COR-L47 (cell line): ENCODE measurements around the gene SERINC3.

Experiments
- DNase-seq: peaks from one replicate; lab custom pipeline; 2025; lab: John Stamatoyannopoulos, UW

The SERINC3 gene

GRCh38 chr20:44464514-44464913, 57.4 kb downstream of the SERINC3 start:
- DNase-seq = no peak

- no peak for DNase-seq
These were observed 58.4 kb downstream of the SERINC3 start for GRCh38 chr20:44463466-44463865.

DNA sequence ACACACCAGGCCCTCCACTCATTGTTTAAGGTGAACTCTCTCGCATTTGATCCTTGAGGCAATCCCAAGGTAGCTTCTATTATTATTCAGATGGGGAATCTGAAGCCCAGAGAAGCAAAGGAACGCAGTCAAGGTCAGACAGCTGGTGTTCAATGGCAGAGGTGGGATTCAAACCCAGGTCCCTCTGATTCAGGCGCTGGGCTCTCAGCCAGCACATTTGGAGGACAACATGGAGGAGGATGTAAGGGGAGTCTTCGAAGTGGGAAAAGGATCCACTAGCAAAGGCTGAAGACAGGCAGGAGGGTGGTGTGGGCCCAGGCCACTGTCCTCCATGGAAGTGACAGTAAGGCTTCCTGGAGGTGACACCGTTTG, 60.1 kb downstream of the SERINC3 start:
- DNase-seq = no peak

DNA sequence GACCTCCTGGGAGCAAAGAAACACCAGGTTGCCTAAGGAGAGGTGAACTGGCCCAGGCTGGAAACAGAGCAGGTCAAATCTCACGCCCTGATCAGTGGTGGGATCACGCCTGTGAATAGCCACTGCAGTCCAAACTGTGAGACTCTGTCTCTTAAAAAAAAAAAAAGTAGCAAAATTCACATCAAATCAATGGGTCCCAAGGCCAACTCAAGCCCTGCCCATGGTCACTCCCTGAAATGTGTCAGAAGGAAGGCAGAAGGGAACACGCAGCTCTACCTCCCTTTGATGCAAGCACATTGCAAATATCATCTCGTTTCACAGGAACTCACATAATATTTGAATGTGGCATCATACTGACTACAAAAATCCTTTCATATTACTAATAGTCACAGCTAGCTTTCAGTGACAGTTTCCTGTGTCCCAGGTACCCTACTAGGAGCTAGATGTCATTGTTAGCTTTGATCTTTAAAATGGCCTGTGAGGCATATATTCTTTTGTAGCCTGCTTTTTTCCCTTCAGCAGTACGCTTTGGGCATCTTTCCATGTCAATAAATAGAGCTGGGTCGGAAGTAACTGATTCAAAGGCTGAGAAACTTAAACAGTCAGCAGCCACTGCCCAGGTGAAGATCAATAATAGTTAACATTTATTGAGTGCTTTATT, 60.6 kb downstream of the SERINC3 start:
- no peak for DNase-seq

- peak; percentile 21 for DNase-seq
These were observed 61.1 kb downstream of the SERINC3 start for GRCh38 chr20:44460795-44461141.

GRCh38 chr20:44459271-44459670, 62.6 kb downstream of the SERINC3 start:
- no peak for DNase-seq

- no peak for DNase-seq
These were observed 64.9 kb downstream of the SERINC3 start for GRCh38 chr20:44457016-44457415.

GRCh38 chr20:44456611-44457010, 65.3 kb downstream of the SERINC3 start:
- DNase-seq = no peak

DNA sequence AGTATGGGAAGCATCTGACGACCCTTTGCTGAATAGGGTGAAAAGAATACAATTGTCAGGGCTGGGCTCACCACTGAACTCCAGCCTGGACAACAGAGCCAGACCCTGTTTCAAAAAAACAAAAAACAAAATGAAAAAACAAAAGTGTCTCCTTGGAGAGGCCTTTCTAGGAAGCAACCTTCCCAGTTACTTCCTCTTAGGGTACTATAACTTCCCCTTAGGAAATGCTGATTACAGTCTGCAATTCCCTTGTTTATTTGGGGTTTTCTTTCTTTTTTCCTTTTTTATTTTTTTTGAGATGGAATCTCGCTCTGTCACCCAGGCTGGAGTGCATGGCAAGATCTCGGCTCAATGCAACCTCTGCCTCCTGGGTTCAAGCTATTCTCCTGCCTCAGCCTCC, 66.7 kb downstream of the SERINC3 start:
- no peak for DNase-seq

DNA sequence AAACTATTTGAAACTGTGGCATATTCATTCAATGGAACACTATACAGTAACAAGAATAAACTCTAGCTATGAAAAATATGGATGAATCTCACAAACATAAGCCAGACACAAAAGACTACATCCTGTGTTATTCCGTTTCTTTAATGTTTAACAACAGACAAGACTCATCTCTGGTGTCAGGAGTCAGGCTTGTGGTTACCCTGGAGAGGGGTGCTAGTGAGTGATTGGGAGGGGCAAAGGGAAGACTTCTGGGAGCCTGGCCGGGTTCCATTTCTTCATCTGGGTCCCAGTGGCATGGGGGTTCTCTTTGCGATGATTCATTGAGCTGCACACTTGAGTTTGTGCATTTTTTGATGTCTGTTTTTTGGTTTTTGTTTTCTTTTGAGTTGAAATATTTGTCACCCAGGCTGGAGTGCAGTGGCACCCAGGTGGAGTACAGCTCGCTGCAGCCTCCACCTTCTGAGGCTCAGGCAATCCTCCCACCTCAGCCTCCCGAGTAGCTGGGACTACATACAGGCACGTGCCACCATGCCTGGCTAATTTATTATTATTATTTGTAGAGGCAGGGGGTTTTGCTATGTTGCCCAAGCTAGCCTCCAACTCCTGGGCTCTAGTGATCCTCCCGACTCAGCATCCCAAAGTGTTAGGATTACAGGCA, 67.4 kb downstream of the SERINC3 start:
- no peak for DNase-seq

DNA sequence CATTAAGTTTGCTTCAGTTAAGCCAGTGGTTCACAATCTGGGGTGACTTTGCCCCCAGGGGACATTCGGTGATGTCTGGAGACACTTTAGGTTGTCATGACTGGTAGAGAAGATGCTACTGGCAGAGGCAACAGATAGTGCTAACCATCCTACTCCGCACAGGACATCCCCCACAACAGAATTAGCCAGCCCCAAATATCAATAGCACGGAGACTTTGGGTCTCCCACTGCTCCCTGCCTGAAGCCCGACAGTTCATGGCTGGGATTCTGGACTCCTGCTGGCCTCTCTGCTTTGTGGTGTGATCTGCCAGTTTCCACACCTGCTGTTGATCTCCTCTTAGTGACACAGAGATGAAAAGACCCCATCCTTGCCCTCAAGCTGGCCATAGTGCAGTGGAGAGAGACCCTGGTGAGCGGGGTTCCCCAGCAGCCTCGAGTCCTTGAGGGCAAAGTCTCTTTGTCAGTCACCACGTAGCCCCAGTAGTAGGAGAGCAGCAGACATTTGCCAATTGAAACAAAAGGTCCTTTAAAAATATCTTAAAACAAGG, 70.9 kb downstream of the SERINC3 start:
- no peak for DNase-seq

DNA sequence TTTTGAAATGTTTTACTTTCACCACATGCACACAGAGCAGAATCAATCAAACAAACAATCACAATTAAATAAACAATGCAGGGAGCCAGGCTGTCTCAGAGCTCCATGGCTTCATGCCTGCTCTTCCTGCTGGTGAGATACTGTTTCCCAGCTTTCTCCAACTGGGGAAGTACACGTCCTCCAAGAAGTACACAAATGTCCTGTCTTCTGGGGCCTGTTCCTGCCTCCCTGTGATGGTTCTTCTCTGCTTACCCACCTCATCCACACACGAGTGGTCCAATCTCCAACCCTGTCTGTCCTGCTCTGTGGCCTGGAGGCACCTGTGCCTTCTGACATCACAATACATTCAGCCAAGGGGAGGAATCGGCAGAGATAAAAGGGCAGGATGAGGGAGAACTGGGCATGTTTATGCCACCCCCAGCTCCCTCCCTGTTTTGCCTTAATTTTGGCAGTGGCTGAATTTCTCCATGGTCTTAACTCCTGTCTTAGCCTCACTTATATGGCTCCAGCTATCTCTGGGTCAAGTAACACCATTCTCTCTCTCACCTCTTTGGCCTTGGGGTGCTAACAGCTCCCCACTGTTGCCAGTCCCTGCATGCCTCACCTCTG, 71.5 kb downstream of the SERINC3 start:
- DNase-seq = no peak

- no peak for DNase-seq
These were observed 72.0 kb downstream of the SERINC3 start for GRCh38 chr20:44449864-44450263.

- no peak for DNase-seq
These were observed 72.9 kb downstream of the SERINC3 start for GRCh38 chr20:44448753-44449546.

GRCh38 chr20:44447827-44448419, 73.9 kb downstream of the SERINC3 start:
- no peak for DNase-seq
